GM12892 (cell line): ENCODE data around the gene MAB21L3.

ENCODE experiments used
- POLR2A ChIP-seq: IDR thresholded peaks from 2 replicates; pipeline ENCODE4 v1.6.1; 2011; ENCODE audit warnings: low read depth, low read length, control low read depth
- POLR2AphosphoS5 ChIP-seq: IDR thresholded peaks from 2 replicates; pipeline ENCODE4 v1.6.1; 2011; ENCODE audit warnings: low read depth, low read length, control low read depth
- TAF1 ChIP-seq: IDR thresholded peaks from 2 replicates; pipeline ENCODE4 v1.6.1; 2011; ENCODE audit warnings: low read depth, mild to moderate bottlenecking, control low read depth, low read length, borderline replicate concordance

- TF ChIP-seq TAF1 (no peak), POLR2AphosphoS5 (no peak), POLR2A (no peak)
Measured at GRCh38 chr1:116113615-116114014, 2.4 kb downstream of the MAB21L3 start.
